Keratinocyte (primary cell): ENCODE data around the gene CARMIL1. TPM values are rescaled to one million over a fixed set of nuclear protein-coding genes. Genes with fewer than 3 reads are reported as not detected.

ENCODE experiments used
- DNase-seq: peaks from one replicate; pipeline ENCODE4 v3.0.0-alpha.2; 2011; ENCODE audit warnings: low read depth, missing footprints, low spot score
- FAIRE-seq: peaks from 2 replicates; lab custom pipeline; 2011; peaks lifted over from hg19 to GRCh38; lab: Jason Lieb, UNC
- H2AFZ ChIP-seq: 2 replicates; pipeline ENCODE4 v1.6.0; 2012; ENCODE audit warnings: low read length, control low read depth, inconsistent platforms; ENCODE audit not compliant: control insufficient read depth
- H3K27ac ChIP-seq: 2 replicates; pipeline ENCODE4 v1.5.1; 2011; ENCODE audit warnings: low read length; ENCODE audit not compliant: control insufficient read depth, insufficient read depth
- H3K27me3 ChIP-seq: 3 replicates; pipeline ENCODE4 v1.6.0; 2011; ENCODE audit warnings: low read length; ENCODE audit not compliant: control insufficient read depth, insufficient read depth; ENCODE audit errors: extremely low read depth
- H3K36me3 ChIP-seq, 2 experiments: 2 replicates in 1 of 2; 3 replicates in 1 of 2; pipeline ENCODE4 v1.5.1; 2011; ENCODE audit warnings: low read length in 2 of 2, mild to moderate bottlenecking in 1 of 2; ENCODE audit not compliant: control insufficient read depth in 2 of 2, insufficient read depth in 2 of 2; ENCODE audit errors: extremely low read depth in 1 of 2
- H3K4me1 ChIP-seq: 3 replicates; pipeline ENCODE4 v1.5.1; 2011; ENCODE audit warnings: low read length; ENCODE audit not compliant: control insufficient read depth, insufficient read depth; ENCODE audit errors: extremely low read depth
- H3K4me2 ChIP-seq: 3 replicates; pipeline ENCODE4 v1.6.0; 2011; ENCODE audit warnings: low read depth, low read length; ENCODE audit not compliant: control insufficient read depth, insufficient read depth; ENCODE audit errors: extremely low read depth
- H3K4me3 ChIP-seq, 3 experiments: fragments of 200-600 bp in 1 of 3; sonication (generic) in 1 of 3; 2 replicates in 2 of 3; 3 replicates in 1 of 3; pipeline ENCODE4 v1.5.1; 2011 to 2016; ENCODE audit warnings: low read length in 3 of 3, mild to moderate bottlenecking in 3 of 3, control low read depth in 2 of 3, inconsistent platforms in 1 of 3, low read depth in 1 of 3, mixed read lengths in 1 of 3, mixed run types in 1 of 3, moderate library complexity in 1 of 3; ENCODE audit not compliant: control insufficient read depth in 2 of 3, insufficient read depth in 2 of 3; ENCODE audit errors: extremely low read depth in 1 of 3
- H3K79me2 ChIP-seq: 2 replicates; pipeline ENCODE4 v1.6.0; 2012; ENCODE audit warnings: low read length; ENCODE audit not compliant: control insufficient read depth, insufficient read depth
- H3K9ac ChIP-seq: 3 replicates; pipeline ENCODE4 v1.6.0; 2011; ENCODE audit warnings: low read length; ENCODE audit not compliant: control insufficient read depth, insufficient read depth; ENCODE audit errors: extremely low read depth
- H3K9me1 ChIP-seq: 3 replicates; pipeline ENCODE4 v1.6.0; 2011; ENCODE audit warnings: low read length; ENCODE audit not compliant: control insufficient read depth, insufficient read depth; ENCODE audit errors: extremely low read depth
- H3K9me3 ChIP-seq: 2 replicates; pipeline ENCODE4 v1.5.1; 2012; ENCODE audit warnings: low read depth, low read length; ENCODE audit not compliant: control insufficient read depth
- H4K20me1 ChIP-seq: 3 replicates; pipeline ENCODE4 v1.6.0; 2011; ENCODE audit warnings: low read length; ENCODE audit not compliant: control insufficient read depth, insufficient read depth; ENCODE audit errors: extremely low read depth
- CTCF ChIP-seq, 3 experiments: IDR thresholded peaks in 1 of 3; conservative IDR thresholded peaks in 1 of 3; optimal IDR thresholded peaks in 1 of 3; 2 replicates in 2 of 3; 3 replicates in 1 of 3; pipeline versions ENCODE3 to v1.5.1; 2011; ENCODE audit warnings: low read length in 3 of 3, mild to moderate bottlenecking in 3 of 3, moderate library complexity in 2 of 3, control low read depth in 1 of 3, inconsistent platforms in 1 of 3; ENCODE audit not compliant: insufficient read depth in 2 of 3; ENCODE audit errors: extremely low read depth in 1 of 3
- EZH2 ChIP-seq: IDR thresholded peaks from one replicate; pipeline ENCODE4 v1.6.1; 2012; ENCODE audit warnings: inconsistent platforms, mild to moderate bottlenecking, low read length, moderate library complexity
- dilution Hi-C: fragments of 300-500 bp; cut with MboI; formaldehyde crosslinking; loops from one replicate; pipeline ENCODE4 v1.7.0; 2020; ENCODE audit warnings: low sequenced_read_pairs; ENCODE audit not compliant: extremely low pct_ligation_motif_present
- polyA plus RNA-seq, 5 experiments: library from polyadenylated mRNA; depleted of rRNA in 3 of 5; stranded (reverse) in 3 of 5; stranded (forward) in 1 of 5; unstranded in 1 of 5; fragments of >200 nt; gene quantifications; 1 replicate in 1 of 5; 2 replicates in 3 of 5; 3 replicates in 1 of 5; pipeline versions ENCODE4 v1.2.1 to v1.2.3, GENCODE V29; 2011 to 2012; ENCODE audit warnings: missing spikeins in 2 of 5, low read depth in 1 of 5, low replicate concordance in 1 of 5

CARMIL1 gene
- polyA plus RNA-seq, 1 donor (not counting 4 experiments of a cell fraction or from before 2014, with no cell fraction given) = 18.9 TPM

GRCh38 chr6:25350573-25350972 is 71.4 kb downstream of the CARMIL1 start:
- no peak overlapping the region for H3K4me3 ChIP-seq
- H2AFZ ChIP-seq = no peak overlapping the region
- peaks cover 28% of the 10 kb centered on the region for H3K79me2 ChIP-seq
- TF ChIP-seq CTCF (optimal IDR thresholded peaks at IDR 0.05 in 1 of 3, IDR thresholded peaks at IDR 0.05 in 1 of 3, conservative IDR thresholded peaks at IDR 0.05 in 1 of 3; ENCODE audit: extremely low read depth in 1 of 3, insufficient read depth in 2 of 3, low read length in 3 of 3) = no peak
- no peak for TF ChIP-seq EZH2
- no peak overlapping the region for H3K27ac ChIP-seq
- dilution Hi-C loops = no loop called here
- H3K36me3 ChIP-seq = no peaks in the 10 kb centered on the region
- H3K4me1 ChIP-seq = no peaks in the 10 kb centered on the region
- no peaks in the 10 kb centered on the region for H4K20me1 ChIP-seq
- FAIRE-seq (no peak), DNase-seq (no peak)
- no peaks in the 10 kb centered on the region for H3K27me3 ChIP-seq
- H3K4me2 ChIP-seq = no peak overlapping the region
- no peaks in the 10 kb centered on the region for H3K9me1 ChIP-seq
- H3K9ac ChIP-seq = no peak overlapping the region
- no peaks in the 10 kb centered on the region for H3K9me3 ChIP-seq

GRCh38 chr6:25351485-25351884 is 72.3 kb downstream of the CARMIL1 start:
- FAIRE-seq (no peak), DNase-seq (no peak)
- TF ChIP-seq CTCF (optimal IDR thresholded peaks at IDR 0.05 in 1 of 3, IDR thresholded peaks at IDR 0.05 in 1 of 3, conservative IDR thresholded peaks at IDR 0.05 in 1 of 3; ENCODE audit: extremely low read depth in 1 of 3, insufficient read depth in 2 of 3, low read length in 3 of 3) = no peak
- TF ChIP-seq EZH2 = no peak
- H3K4me3 ChIP-seq = no peak overlapping the region
- H3K9me1 ChIP-seq = no peaks in the 10 kb centered on the region
- H3K4me1 ChIP-seq = no peaks in the 10 kb centered on the region
- H3K4me2 ChIP-seq = no peak overlapping the region
- no peaks in the 10 kb centered on the region for H3K27me3 ChIP-seq
- H3K36me3 ChIP-seq = no peaks in the 10 kb centered on the region
- peaks cover 26% of the 10 kb centered on the region for H3K79me2 ChIP-seq
- H3K27ac ChIP-seq = no peak overlapping the region
- H3K9me3 ChIP-seq = no peaks in the 10 kb centered on the region
- no peaks in the 10 kb centered on the region for H4K20me1 ChIP-seq
- no peak overlapping the region for H3K9ac ChIP-seq
- dilution Hi-C loops = no loop called here
- no peak overlapping the region for H2AFZ ChIP-seq
